Measurements from ENCODE around the gene DCAF6.

The DCAF6 gene

GRCh38 chr1:167904652-167905130, 31.8 kb upstream of the DCAF6 start:
- H3K9ac ChIP-seq (ENCODE audit: low read length), result no peak overlapping the region
- no peak overlapping the region for H2AFZ ChIP-seq (ENCODE audit: low read length)
- H3K4me3 ChIP-seq (ENCODE audit: low read depth, low read length, poor library complexity, severe bottlenecking), result no peak overlapping the region
- no peak overlapping the region for H3K27ac ChIP-seq (ENCODE audit: low read depth, low read length, poor library complexity, severe bottlenecking)
- H3K79me2 ChIP-seq (ENCODE audit: insufficient read depth, low read length), result no peaks in the 10 kb centered on the region
- no peaks in the 10 kb centered on the region for H3F3A ChIP-seq (ENCODE audit: insufficient read depth, low read length)
- H3K4me2 ChIP-seq (ENCODE audit: low read length), result no peak overlapping the region
- H3K9me3 ChIP-seq (ENCODE audit: low read length), result peaks cover 3% of the 10 kb centered on the region; the same call in 1 of the 2 replicates
- H3K27me3 ChIP-seq (ENCODE audit: insufficient read depth, low read length), result no peaks in the 10 kb centered on the region
- H4K20me1 ChIP-seq (ENCODE audit: insufficient read depth, low read length), result no peaks in the 10 kb centered on the region
- TF ChIP-seq EZH2 (IDR thresholded peaks at IDR 0.05; ENCODE audit: borderline replicate concordance, low read length) (no peak), CTCF (IDR thresholded peaks at IDR 0.05; ENCODE audit: low read length) (no peak)
- no peaks in the 10 kb centered on the region for H3K36me3 ChIP-seq (ENCODE audit: insufficient read depth, low read length)
- no peaks in the 10 kb centered on the region for H3K4me1 ChIP-seq (ENCODE audit: insufficient read depth, low read length, severe bottlenecking)
- H3K9me2 ChIP-seq (ENCODE audit: low read depth, low read length), result no peaks in the 10 kb centered on the region

- Histone ChIP-seq H3K9me2 (ENCODE audit: low read depth, low read length) (no peaks in the 10 kb centered on the region), H3K36me3 (ENCODE audit: insufficient read depth, low read length) (no peaks in the 10 kb centered on the region), H2AFZ (ENCODE audit: low read length) (no peak overlapping the region; the same call in 1 of the 2 replicates), H3K27me3 (ENCODE audit: insufficient read depth, low read length) (no peaks in the 10 kb centered on the region), H3K9me3 (ENCODE audit: low read length) (peaks cover 5% of the 10 kb centered on the region; the same call in 1 of the 2 replicates), H3K4me3 (ENCODE audit: low read depth, low read length, poor library complexity, severe bottlenecking) (no peak overlapping the region), H4K20me1 (ENCODE audit: insufficient read depth, low read length) (no peaks in the 10 kb centered on the region), H3K79me2 (ENCODE audit: insufficient read depth, low read length) (no peaks in the 10 kb centered on the region), H3K4me1 (ENCODE audit: insufficient read depth, low read length, severe bottlenecking) (no peaks in the 10 kb centered on the region), H3K27ac (ENCODE audit: low read depth, low read length, poor library complexity, severe bottlenecking) (no peak overlapping the region), H3K9ac (ENCODE audit: low read length) (no peak overlapping the region), H3F3A (ENCODE audit: insufficient read depth, low read length) (no peaks in the 10 kb centered on the region), H3K4me2 (ENCODE audit: low read length) (no peak overlapping the region)
- TF ChIP-seq CTCF (IDR thresholded peaks at IDR 0.05; ENCODE audit: low read length) (no peak), EZH2 (IDR thresholded peaks at IDR 0.05; ENCODE audit: borderline replicate concordance, low read length) (no peak)
Observed at GRCh38 chr1:167905182-167905581, 31.3 kb upstream of the DCAF6 start.

- Histone ChIP-seq H3K4me1 (ENCODE audit: insufficient read depth, low read length, severe bottlenecking) (no peaks in the 10 kb centered on the region), H3K27ac (ENCODE audit: low read depth, low read length, poor library complexity, severe bottlenecking) (no peak overlapping the region), H3K9me2 (ENCODE audit: low read depth, low read length) (no peaks in the 10 kb centered on the region), H3K9me3 (ENCODE audit: low read length) (peaks cover 9% of the 10 kb centered on the region; the same call in 1 of the 2 replicates), H3K79me2 (ENCODE audit: insufficient read depth, low read length) (no peaks in the 10 kb centered on the region), H3K4me3 (ENCODE audit: low read depth, low read length, poor library complexity, severe bottlenecking) (no peak overlapping the region), H2AFZ (ENCODE audit: low read length) (no peak overlapping the region; the same call in 1 of the 2 replicates), H3F3A (ENCODE audit: insufficient read depth, low read length) (no peaks in the 10 kb centered on the region), H3K36me3 (ENCODE audit: insufficient read depth, low read length) (no peaks in the 10 kb centered on the region), H4K20me1 (ENCODE audit: insufficient read depth, low read length) (no peaks in the 10 kb centered on the region), H3K4me2 (ENCODE audit: low read length) (no peak overlapping the region), H3K9ac (ENCODE audit: low read length) (no peak overlapping the region), H3K27me3 (ENCODE audit: insufficient read depth, low read length) (no peaks in the 10 kb centered on the region)
- TF ChIP-seq CTCF (IDR thresholded peaks at IDR 0.05; ENCODE audit: low read length) (no peak), EZH2 (IDR thresholded peaks at IDR 0.05; ENCODE audit: borderline replicate concordance, low read length) (no peak)
Observed at GRCh38 chr1:167905671-167906070, 30.8 kb upstream of the DCAF6 start.
